SK-N-MC (cell line): ENCODE data around the gene MED25.

Source experiments
- EZH2 ChIP-seq: fragments of 200-600 bp; sonication (generic); IDR thresholded peaks from one replicate; pipeline ENCODE4 v1.6.1; 2017; ENCODE audit warnings: antibody characterized with exemption
- POLR2AphosphoS5 ChIP-seq: IDR thresholded peaks from 2 replicates; pipeline ENCODE4 v1.6.1; 2012; ENCODE audit warnings: mild to moderate bottlenecking, low read depth, low read length, borderline replicate concordance

DNA sequence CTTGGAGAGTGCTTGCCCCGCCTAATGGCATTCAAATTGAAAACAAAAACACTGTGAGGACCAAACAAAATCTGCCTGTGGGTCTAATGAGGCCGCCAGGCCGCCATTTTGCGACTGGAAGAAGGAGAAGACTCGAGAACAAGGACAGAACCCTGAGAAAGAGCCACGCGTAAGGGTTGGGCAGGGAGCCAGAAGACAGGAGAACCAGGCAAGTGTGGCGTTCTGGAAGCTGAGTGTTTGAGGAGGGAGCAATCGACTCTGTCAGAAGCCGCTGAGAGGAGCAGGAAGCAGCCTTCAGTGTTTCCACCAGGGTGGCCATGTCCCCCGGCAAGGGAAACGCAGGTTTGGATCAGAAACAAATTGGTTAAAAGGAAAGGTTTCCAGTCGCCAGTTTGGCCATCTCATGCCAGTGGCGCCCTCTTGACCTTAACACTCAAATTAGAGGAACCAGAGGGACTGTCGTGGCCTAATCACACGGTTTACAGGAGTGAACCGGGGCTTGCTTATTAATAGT lies 22.7 kb downstream of the MED25 start:
- TF ChIP-seq POLR2AphosphoS5 (no peak), EZH2 (no peak)
